ENCODE measurements around the gene GRM7.

The GRM7 gene

DNA sequence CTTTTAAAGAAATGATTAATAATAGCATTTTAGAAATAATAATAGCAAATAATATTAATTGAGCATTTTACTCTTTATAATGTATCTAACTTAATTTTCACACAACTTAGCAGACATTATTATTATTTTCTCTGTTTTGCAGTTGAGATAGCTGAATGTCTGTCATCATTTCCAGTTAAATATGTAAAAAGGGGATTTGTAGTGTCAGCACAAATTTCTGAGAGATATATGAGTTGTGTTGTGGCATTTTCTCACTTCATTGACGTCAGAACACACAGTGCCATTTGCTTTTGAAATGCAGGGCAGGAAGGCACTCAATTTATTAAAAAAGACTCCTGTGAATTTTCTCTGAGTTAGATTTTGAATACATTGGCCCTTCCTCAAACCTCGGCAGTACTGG is 111.0 kb downstream of the GRM7 start:
- H3K36me3 ChIP-seq (ENCODE audit: insufficient read depth, low read length), result no peaks in the 10 kb centered on the region
- H3K27me3 ChIP-seq (ENCODE audit: control insufficient read depth in 1 of 2, insufficient read depth in 2 of 2, low read length in 2 of 2), result no peaks in the 10 kb centered on the region
- no peak overlapping the region for H3K4me3 ChIP-seq (ENCODE audit: low read depth in 1 of 2, low read length in 2 of 2)
- H3K27ac ChIP-seq (ENCODE audit: low read depth, low read length), result no peak overlapping the region
- H3K9me3 ChIP-seq (ENCODE audit: low read length), result no peaks in the 10 kb centered on the region
- H3K4me1 ChIP-seq (ENCODE audit: insufficient read depth, low read length), result no peaks in the 10 kb centered on the region
- H3K9ac ChIP-seq (ENCODE audit: low read length), result no peak overlapping the region

DNA sequence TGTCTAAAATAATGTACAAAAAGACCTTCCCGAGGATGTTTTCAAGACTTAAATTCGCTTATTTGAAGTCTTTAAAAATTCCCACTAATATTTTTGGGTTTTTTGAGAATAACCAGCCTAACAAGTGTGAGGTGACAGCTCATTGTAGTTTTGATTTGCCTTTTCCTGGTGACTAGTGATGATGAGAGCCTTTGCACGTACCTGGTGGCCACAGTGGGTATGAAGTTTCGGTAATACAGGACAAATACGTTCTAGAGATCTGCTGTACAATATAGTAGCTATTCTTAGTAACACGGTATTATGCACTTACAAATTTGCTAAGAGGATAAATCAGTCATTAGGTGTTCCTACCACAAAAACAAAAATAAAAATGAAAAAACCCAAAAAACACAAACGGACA is 124.9 kb downstream of the GRM7 start:
- Histone ChIP-seq H3K36me3 (ENCODE audit: insufficient read depth, low read length) (no peaks in the 10 kb centered on the region), H3K27ac (ENCODE audit: low read depth, low read length) (no peak overlapping the region), H3K9me3 (ENCODE audit: low read length) (no peaks in the 10 kb centered on the region)

DNA sequence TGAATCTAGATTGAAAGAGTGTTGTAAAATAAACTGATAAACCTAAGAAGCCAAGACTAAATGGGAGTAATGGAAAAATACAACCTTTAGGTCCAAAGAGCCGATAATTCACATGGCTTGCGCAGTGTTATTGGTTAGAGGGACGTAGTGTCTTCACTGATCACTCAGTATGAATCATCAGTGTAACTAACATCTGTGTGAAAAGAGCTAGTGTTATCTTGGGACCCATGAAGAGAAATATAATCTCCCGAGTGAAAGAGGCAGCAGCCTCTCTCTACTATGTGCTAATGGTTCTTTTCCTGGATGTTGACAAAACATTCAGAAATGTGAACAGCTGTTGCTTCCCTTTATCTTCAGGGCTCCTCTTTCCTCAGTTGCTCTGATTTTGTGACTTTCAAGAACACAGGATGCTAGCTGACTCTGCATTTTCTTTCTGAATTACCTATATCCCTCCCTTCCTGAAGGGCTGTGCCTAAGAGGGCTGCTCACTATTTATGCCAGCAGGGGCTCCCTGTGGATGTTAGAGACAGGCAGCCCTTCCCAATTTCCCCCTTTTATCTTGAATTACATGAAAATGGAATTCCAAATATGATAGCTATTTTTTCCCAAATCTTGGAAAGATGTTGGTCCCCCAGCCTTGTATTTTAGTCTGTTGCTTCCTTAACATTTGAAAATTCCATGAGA is 128.8 kb downstream of the GRM7 start:
- Histone ChIP-seq H3K9me3 (ENCODE audit: low read length) (no peaks in the 10 kb centered on the region), H3K36me3 (ENCODE audit: insufficient read depth, low read length) (no peaks in the 10 kb centered on the region), H3K9ac (ENCODE audit: low read length) (no peak overlapping the region), H3K27me3 (ENCODE audit: control insufficient read depth in 1 of 2, insufficient read depth in 2 of 2, low read length in 2 of 2) (no peaks in the 10 kb centered on the region), H3K4me3 (ENCODE audit: low read depth in 1 of 2, low read length in 2 of 2) (no peak overlapping the region), H3K27ac (ENCODE audit: low read depth, low read length) (no peak overlapping the region), H3K4me1 (ENCODE audit: insufficient read depth, low read length) (no peaks in the 10 kb centered on the region)

More for the DNA sequence above, 124.9 kb downstream of the GRM7 start:
- Histone ChIP-seq H3K9ac (ENCODE audit: low read length) (no peak overlapping the region), H3K4me3 (ENCODE audit: low read depth in 1 of 2, low read length in 2 of 2) (no peak overlapping the region), H3K4me1 (ENCODE audit: insufficient read depth, low read length) (no peaks in the 10 kb centered on the region), H3K27me3 (ENCODE audit: control insufficient read depth in 1 of 2, insufficient read depth in 2 of 2, low read length in 2 of 2) (no peaks in the 10 kb centered on the region)

DNA sequence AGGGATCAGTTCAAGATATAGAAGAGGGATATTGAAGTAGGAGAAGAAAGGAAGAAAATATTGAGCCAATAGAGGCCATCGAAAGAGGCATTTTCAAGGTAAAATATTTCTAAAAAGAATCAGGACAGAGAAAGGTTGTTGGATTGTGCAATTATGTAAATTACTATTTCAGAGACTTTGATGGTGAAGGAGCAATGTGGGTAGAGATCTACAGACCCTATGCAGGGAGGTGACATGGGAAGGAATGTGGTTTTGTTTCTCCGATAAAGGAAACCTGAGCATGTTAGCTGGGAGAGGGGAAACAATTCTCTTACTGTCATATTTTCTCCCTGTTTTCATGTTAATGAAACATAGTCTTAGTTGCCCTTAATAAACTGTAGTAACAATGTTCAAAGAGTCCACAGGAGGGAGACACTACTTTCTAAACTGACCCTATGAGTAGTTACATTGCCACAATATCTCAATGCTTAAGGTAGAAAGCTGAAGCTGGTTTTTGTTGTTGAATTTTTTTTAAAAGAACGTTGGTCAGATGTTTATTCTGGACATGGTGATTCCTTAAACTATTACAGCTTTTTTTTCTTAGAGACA is 133.3 kb downstream of the GRM7 start:
- Histone ChIP-seq H3K27ac (ENCODE audit: low read depth, low read length) (no peak overlapping the region), H3K4me1 (ENCODE audit: insufficient read depth, low read length) (no peaks in the 10 kb centered on the region), H3K9ac (ENCODE audit: low read length) (no peak overlapping the region), H3K9me3 (ENCODE audit: low read length) (no peaks in the 10 kb centered on the region), H3K4me3 (ENCODE audit: low read depth in 1 of 2, low read length in 2 of 2) (no peak overlapping the region), H3K27me3 (ENCODE audit: control insufficient read depth in 1 of 2, insufficient read depth in 2 of 2, low read length in 2 of 2) (no peaks in the 10 kb centered on the region), H3K36me3 (ENCODE audit: insufficient read depth, low read length) (no peaks in the 10 kb centered on the region)

DNA sequence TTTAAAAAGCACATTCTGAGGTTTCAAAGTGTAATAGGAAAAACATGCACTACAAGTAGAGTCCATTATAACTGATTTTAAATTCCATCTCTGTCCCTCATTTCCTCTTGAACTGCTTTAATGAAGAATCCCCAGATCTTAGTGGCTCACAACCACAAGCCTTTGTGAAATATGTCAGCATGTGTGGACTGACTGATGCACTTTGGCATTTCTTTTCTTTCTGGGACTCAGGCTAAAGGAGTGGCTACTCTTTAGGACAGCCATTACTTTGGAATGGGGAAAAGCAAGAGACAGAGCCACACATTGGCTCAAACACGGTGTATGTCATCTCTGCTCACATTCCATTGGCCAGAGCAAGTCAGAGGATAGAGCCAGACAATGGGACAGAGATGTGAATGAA is 139.6 kb downstream of the GRM7 start:
- Histone ChIP-seq H3K4me3 (ENCODE audit: low read depth in 1 of 2, low read length in 2 of 2) (no peak overlapping the region), H3K36me3 (ENCODE audit: insufficient read depth, low read length) (no peaks in the 10 kb centered on the region), H3K9me3 (ENCODE audit: low read length) (no peaks in the 10 kb centered on the region), H3K27me3 (ENCODE audit: control insufficient read depth in 1 of 2, insufficient read depth in 2 of 2, low read length in 2 of 2) (no peaks in the 10 kb centered on the region), H3K4me1 (ENCODE audit: insufficient read depth, low read length) (no peaks in the 10 kb centered on the region), H3K27ac (ENCODE audit: low read depth, low read length) (no peak overlapping the region), H3K9ac (ENCODE audit: low read length) (no peak overlapping the region)

DNA sequence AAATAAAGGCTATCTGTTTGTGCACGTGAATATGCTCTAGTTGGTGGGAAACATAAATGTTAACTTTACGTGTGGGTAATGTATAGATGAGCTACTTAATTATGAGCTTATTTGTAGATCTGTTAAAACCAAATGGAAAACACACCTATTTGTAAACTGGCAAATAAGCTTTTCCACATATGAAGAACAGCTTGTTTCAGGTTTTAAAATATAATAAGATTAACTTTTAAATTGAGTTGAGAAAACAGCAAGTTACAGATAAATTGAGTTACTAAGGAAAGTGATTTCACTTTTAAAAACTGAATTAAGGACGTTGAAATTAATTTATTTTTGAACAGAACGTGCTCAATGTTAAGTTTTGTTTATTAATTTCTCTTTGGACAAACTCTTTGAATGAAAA is 140.5 kb downstream of the GRM7 start:
- no peak overlapping the region for H3K9ac ChIP-seq (ENCODE audit: low read length)
- no peaks in the 10 kb centered on the region for H3K27me3 ChIP-seq (ENCODE audit: control insufficient read depth in 1 of 2, insufficient read depth in 2 of 2, low read length in 2 of 2)
- no peak overlapping the region for H3K27ac ChIP-seq (ENCODE audit: low read depth, low read length)
- H3K36me3 ChIP-seq (ENCODE audit: insufficient read depth, low read length), result no peaks in the 10 kb centered on the region
- no peaks in the 10 kb centered on the region for H3K9me3 ChIP-seq (ENCODE audit: low read length)
- no peaks in the 10 kb centered on the region for H3K4me1 ChIP-seq (ENCODE audit: insufficient read depth, low read length)
- no peak overlapping the region for H3K4me3 ChIP-seq (ENCODE audit: low read depth in 1 of 2, low read length in 2 of 2)

DNA sequence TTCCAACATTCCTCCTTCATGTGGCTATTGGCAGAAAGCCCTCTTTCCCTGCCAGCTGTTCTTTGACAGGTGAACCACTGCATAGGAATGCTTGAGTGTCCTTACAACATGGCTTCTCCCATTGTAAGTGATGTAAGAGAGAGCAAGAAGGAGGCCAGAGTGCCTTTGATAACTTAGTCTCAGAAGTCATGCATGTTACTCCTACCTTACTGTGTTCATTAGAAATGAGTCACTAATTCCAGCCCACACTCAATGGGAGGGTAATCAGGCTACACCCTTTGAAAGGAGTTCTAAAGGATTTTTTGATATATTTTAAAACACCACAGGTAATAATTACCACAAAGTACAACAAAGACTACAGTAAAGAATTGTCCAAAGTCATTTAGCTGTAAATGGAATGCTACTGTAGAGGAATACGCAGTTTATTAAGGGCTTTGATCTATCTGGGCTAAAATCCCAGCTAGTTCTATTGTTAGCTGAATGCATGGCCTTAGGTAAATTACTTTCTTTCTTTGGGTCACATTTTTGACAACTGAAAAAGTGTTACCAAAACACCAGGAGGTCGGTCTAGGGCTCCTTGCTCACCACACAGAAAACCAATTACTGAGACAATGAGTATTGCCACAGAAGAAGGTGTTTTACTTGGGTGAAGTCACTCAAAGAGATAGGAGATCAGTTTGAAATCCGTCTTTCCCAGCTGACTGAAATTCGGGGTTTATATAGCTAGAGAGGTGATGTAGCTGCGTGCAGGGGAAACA is 154.9 kb downstream of the GRM7 start:
- no peaks in the 10 kb centered on the region for H3K9me3 ChIP-seq (ENCODE audit: low read length)
- no peak overlapping the region for H3K27ac ChIP-seq (ENCODE audit: low read depth, low read length)
- no peak overlapping the region for H3K9ac ChIP-seq (ENCODE audit: low read length)
- H3K4me3 ChIP-seq (ENCODE audit: low read depth in 1 of 2, low read length in 2 of 2), result no peak overlapping the region
- H3K4me1 ChIP-seq (ENCODE audit: insufficient read depth, low read length), result no peaks in the 10 kb centered on the region
- H3K27me3 ChIP-seq (ENCODE audit: control insufficient read depth in 1 of 2, insufficient read depth in 2 of 2, low read length in 2 of 2), result no peaks in the 10 kb centered on the region
- H3K36me3 ChIP-seq (ENCODE audit: insufficient read depth, low read length), result no peaks in the 10 kb centered on the region

DNA sequence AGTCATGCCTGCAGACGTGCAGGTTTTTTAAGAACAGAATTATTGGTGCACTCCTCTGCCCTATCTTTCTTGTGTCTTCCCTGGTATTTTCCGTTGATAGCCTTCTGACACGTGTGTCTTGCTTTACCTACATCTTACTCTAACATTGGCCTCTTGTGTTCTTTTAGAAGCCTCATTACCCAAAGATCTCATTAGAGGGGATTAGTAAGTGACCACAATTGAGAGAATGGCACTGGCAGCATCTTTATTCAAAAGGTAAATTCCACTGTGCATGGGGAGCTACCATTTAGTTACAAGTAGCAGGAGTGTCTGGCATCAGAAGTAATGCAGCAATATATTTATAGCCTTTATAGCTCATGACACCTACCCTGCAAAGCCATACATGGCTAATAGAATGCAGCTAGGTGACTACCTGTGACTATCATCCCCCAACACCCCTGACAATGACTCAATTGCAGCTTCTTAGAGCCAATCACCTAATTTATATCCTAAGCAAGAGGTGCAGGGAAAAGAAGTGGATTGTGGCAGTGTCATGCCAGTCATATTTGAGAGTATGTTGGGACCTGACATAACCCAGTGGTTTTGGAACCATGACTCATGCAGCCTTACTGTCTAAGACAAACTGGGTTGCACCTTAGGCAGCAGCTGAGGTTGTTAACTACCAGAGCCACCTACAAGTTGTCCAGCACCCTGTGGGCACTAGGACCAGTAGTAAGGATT is 164.8 kb downstream of the GRM7 start:
- no peak overlapping the region for H3K9ac ChIP-seq (ENCODE audit: low read length)
- H3K4me3 ChIP-seq (ENCODE audit: low read depth in 1 of 2, low read length in 2 of 2), result no peak overlapping the region
- H3K27me3 ChIP-seq (ENCODE audit: control insufficient read depth in 1 of 2, insufficient read depth in 2 of 2, low read length in 2 of 2), result no peaks in the 10 kb centered on the region
- no peaks in the 10 kb centered on the region for H3K4me1 ChIP-seq (ENCODE audit: insufficient read depth, low read length)
- no peak overlapping the region for H3K27ac ChIP-seq (ENCODE audit: low read depth, low read length)
- H3K9me3 ChIP-seq (ENCODE audit: low read length), result no peaks in the 10 kb centered on the region
- no peaks in the 10 kb centered on the region for H3K36me3 ChIP-seq (ENCODE audit: insufficient read depth, low read length)

DNA sequence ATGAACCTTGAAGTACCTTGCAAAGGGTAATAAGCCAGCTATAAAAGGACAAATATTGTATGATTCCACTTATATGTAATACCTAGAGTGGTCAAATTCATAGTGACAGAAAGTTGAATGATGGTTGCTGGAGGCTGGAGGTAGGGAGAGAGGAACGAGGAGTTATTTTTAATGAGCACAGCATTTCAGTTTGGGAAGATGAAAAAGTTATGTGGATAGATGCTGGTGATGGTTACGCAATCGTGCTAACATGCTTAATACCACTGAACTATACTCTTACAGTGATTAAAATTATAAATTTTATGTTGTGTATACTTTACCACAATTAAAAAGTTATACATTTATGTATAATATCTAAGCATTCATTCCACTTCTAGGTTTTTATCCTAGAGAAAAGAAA is 168.6 kb downstream of the GRM7 start:
- Histone ChIP-seq H3K9me3 (ENCODE audit: low read length) (no peaks in the 10 kb centered on the region), H3K36me3 (ENCODE audit: insufficient read depth, low read length) (no peaks in the 10 kb centered on the region), H3K4me1 (ENCODE audit: insufficient read depth, low read length) (no peaks in the 10 kb centered on the region), H3K9ac (ENCODE audit: low read length) (no peak overlapping the region), H3K4me3 (ENCODE audit: low read depth in 1 of 2, low read length in 2 of 2) (no peak overlapping the region), H3K27ac (ENCODE audit: low read depth, low read length) (no peak overlapping the region), H3K27me3 (ENCODE audit: control insufficient read depth in 1 of 2, insufficient read depth in 2 of 2, low read length in 2 of 2) (no peaks in the 10 kb centered on the region)

DNA sequence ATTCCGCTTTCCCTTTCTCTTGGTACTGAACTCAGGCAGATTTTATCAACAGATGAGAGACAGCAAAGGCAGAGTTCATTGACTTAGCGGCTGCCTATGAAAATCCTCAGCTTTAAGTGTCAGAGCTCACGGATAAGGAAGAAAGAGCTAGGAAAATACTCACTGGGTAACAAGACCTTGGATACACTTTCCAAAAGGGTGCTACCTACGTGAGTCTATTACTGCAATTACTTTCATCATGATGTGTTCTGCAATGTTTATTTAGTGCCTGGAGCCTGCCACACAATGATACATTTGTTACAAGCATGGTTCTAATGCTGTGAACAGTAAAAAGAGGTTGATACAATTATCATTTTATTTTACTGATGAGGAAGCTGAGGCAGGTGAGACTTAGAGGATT is 177.5 kb downstream of the GRM7 start:
- no peak overlapping the region for H3K27ac ChIP-seq (ENCODE audit: low read depth, low read length)
- no peak overlapping the region for H3K9ac ChIP-seq (ENCODE audit: low read length)
- H3K4me1 ChIP-seq (ENCODE audit: insufficient read depth, low read length), result no peaks in the 10 kb centered on the region
- no peaks in the 10 kb centered on the region for H3K27me3 ChIP-seq (ENCODE audit: control insufficient read depth in 1 of 2, insufficient read depth in 2 of 2, low read length in 2 of 2)
- H3K9me3 ChIP-seq (ENCODE audit: low read length), result no peaks in the 10 kb centered on the region
- no peaks in the 10 kb centered on the region for H3K36me3 ChIP-seq (ENCODE audit: insufficient read depth, low read length)
- no peak overlapping the region for H3K4me3 ChIP-seq (ENCODE audit: low read depth in 1 of 2, low read length in 2 of 2)

DNA sequence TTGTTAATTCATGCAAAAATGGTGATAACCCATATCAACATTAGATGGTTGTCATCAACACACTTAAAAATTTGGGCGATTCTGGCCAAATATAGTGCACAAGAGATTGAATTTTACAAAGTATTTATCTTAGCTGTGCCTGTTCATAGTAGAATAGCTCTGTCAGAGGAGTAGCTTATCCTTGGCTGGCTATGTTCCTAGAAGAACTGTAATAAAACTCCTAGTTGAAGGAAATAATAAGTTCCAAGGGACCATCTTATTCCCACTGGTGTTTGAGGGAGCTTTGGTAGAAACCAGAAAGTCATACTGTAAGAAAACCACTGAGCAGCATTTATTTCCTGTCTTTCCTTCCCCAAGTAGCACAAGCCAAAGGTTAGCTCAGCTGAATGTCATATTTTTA is 201.8 kb downstream of the GRM7 start:
- Histone ChIP-seq H3K27me3 (ENCODE audit: control insufficient read depth in 1 of 2, insufficient read depth in 2 of 2, low read length in 2 of 2) (no peaks in the 10 kb centered on the region), H3K9ac (ENCODE audit: low read length) (no peak overlapping the region), H3K36me3 (ENCODE audit: insufficient read depth, low read length) (no peaks in the 10 kb centered on the region), H3K27ac (ENCODE audit: low read depth, low read length) (no peak overlapping the region), H3K9me3 (ENCODE audit: low read length) (no peaks in the 10 kb centered on the region), H3K4me1 (ENCODE audit: insufficient read depth, low read length) (no peaks in the 10 kb centered on the region), H3K4me3 (ENCODE audit: low read depth in 1 of 2, low read length in 2 of 2) (no peak overlapping the region)
